Right atrium auricular region (tissue), 2 donors: Measurements from ENCODE around the gene CEP104. TPM values are rescaled to one million over a fixed set of nuclear protein-coding genes. Genes with fewer than 3 reads are reported as not detected.

ENCODE experiments used
- DNase-seq: peaks from one replicate; pipeline ENCODE4 v3.0.0-alpha.2; 2019; ENCODE audit warnings: low spot score
- H3K27ac ChIP-seq, 2 donors: fragments of 200-600 bp; sonication (generic); 1 replicate in 1 of 2; 2 replicates in 1 of 2; pipeline ENCODE4 v1.5.1; 2016 to 2019
- H3K27me3 ChIP-seq, 2 donors: fragments of 200-600 bp; sonication (generic); one replicate each; pipeline versions ENCODE4 v1.5.1 to v1.6.0; 2017 to 2019
- H3K36me3 ChIP-seq: fragments of 200-600 bp; sonication (generic); one replicate; pipeline ENCODE4 v1.5.1; 2016
- H3K4me1 ChIP-seq, 2 donors: fragments of 200-600 bp; sonication (generic); one replicate each; pipeline versions ENCODE4 v1.5.1 to v1.6.0; 2017 to 2019
- H3K4me3 ChIP-seq, 2 donors: fragments of 200-600 bp; sonication (generic); 1 replicate in 1 of 2; 2 replicates in 1 of 2; pipeline ENCODE4 v1.5.1; 2017 to 2019; ENCODE audit warnings: mild to moderate bottlenecking in 1 of 2, moderate library complexity in 1 of 2
- H3K9me3 ChIP-seq, 2 donors: fragments of 200-600 bp; sonication (generic); one replicate each; pipeline ENCODE4 v1.5.1; 2019
- CTCF ChIP-seq, 2 donors: fragments of 200-600 bp; sonication (generic); IDR thresholded peaks; one replicate each; pipeline ENCODE4 v1.5.1; 2019; ENCODE audit warnings: antibody characterized with exemption in 2 of 2
- total RNA-seq, 2 donors: library from RNA; depleted of rRNA; stranded (reverse); fragments of >200 nt; gene quantifications; one replicate each; pipeline ENCODE4 v1.1.0, GENCODE V29; 2016

CEP104 gene
- total RNA-seq, 2 donors from 2014 or later, result 21.7 to 25.9 TPM

GRCh38 chr1:3872546-3872945 is 15.5 kb upstream of the CEP104 start:
- Histone ChIP-seq H3K4me3 (no peak overlapping the region), H3K27me3 (no peaks in the 10 kb centered on the region), H3K4me1 (no peaks in the 10 kb centered on the region), H3K27ac (no peak overlapping the region), H3K36me3 (peaks cover 61% of the 10 kb centered on the region), H3K9me3 (no peaks in the 10 kb centered on the region)
- TF ChIP-seq CTCF (IDR thresholded peaks at IDR 0.05), result no peak
- no peak for DNase-seq

GRCh38 chr1:3871451-3871805 is 14.4 kb upstream of the CEP104 start:
- Histone ChIP-seq H3K4me1 (no peaks in the 10 kb centered on the region), H3K9me3 (no peaks in the 10 kb centered on the region), H3K4me3 (no peak overlapping the region), H3K36me3 (peaks cover 57% of the 10 kb centered on the region), H3K27ac (no peak overlapping the region), H3K27me3 (no peaks in the 10 kb centered on the region)
- DNase-seq, result no peak
- no peak for TF ChIP-seq CTCF (IDR thresholded peaks at IDR 0.05)

- Histone ChIP-seq H3K4me3 (no peak overlapping the region), H3K27ac (no peak overlapping the region), H3K36me3 (peaks cover 42% of the 10 kb centered on the region), H3K4me1 (no peaks in the 10 kb centered on the region), H3K27me3 (no peaks in the 10 kb centered on the region), H3K9me3 (no peaks in the 10 kb centered on the region)
- no peak for TF ChIP-seq CTCF (IDR thresholded peaks at IDR 0.05)
- DNase-seq, result no peak
Observed at GRCh38 chr1:3869751-3870301, 12.8 kb upstream of the CEP104 start.

GRCh38 chr1:3868464-3869006 is 11.5 kb upstream of the CEP104 start:
- H3K27ac ChIP-seq, result no peak overlapping the region
- peaks cover 34% of the 10 kb centered on the region for H3K36me3 ChIP-seq
- H3K4me3 ChIP-seq, result no peak overlapping the region
- TF ChIP-seq CTCF (IDR thresholded peaks at IDR 0.05), result no peak
- no peak for DNase-seq
- H3K9me3 ChIP-seq, result no peaks in the 10 kb centered on the region
- no peaks in the 10 kb centered on the region for H3K4me1 ChIP-seq
- H3K27me3 ChIP-seq, result no peaks in the 10 kb centered on the region

GRCh38 chr1:3865606-3866160 is 8.7 kb upstream of the CEP104 start:
- no peaks in the 10 kb centered on the region for H3K4me1 ChIP-seq
- peaks cover 20% of the 10 kb centered on the region for H3K36me3 ChIP-seq
- DNase-seq, result no peak

More at GRCh38 chr1:3865606-3866160, 8.7 kb upstream of the CEP104 start:
- Histone ChIP-seq H3K27ac (no peak overlapping the region), H3K9me3 (no peaks in the 10 kb centered on the region), H3K27me3 (no peaks in the 10 kb centered on the region), H3K4me3 (no peak overlapping the region)
- no peak for TF ChIP-seq CTCF (IDR thresholded peaks at IDR 0.05)
